K562 (cell line): ENCODE measurements around the gene COPA. TPM values are rescaled to one million over a fixed set of nuclear protein-coding genes. Genes with fewer than 3 reads are reported as not detected.

Experiments
- ATAC-seq: fragments of 200-7000 bp; cut with Tn5 transposase; 3 replicates; pipeline ENCODE4 v1.9.1; 2020; ENCODE audit warnings: moderate library complexity
- BruUV-seq: library from RNA; stranded (reverse); fragments of 400-500 nt; replicated peaks from 2 replicates; lab custom pipeline; 2021; lab: Mats Ljungman, UMichigan
- CTCF ChIA-PET: fragments of 300-600 bp; formaldehyde crosslinking; extraction: SDS; loops from one replicate; lab custom pipeline; 2021; ENCODE audit warnings: low intra/inter-chr PET ratio; lab: Yijun Ruan, JAX
- POLR2A ChIA-PET: fragments of 300-600, 350-650 bp; sonication (Branson Sonifier 250); formaldehyde crosslinking; extraction: SDS; loops from one replicate; lab custom pipeline; 2021; ENCODE audit warnings: antibody characterized with exemption, inconsistent platforms; lab: Yijun Ruan, JAX
- DNase-seq, 4 experiments: peaks; one replicate each; pipeline versions ENCODE4 v3.0.0 to v3.0.0-alpha.2; 2011 to 2018; ENCODE audit warnings: low spot score in 3 of 4, mixed read lengths in 3 of 4; ENCODE audit errors: extremely low read depth in 1 of 4
- FAIRE-seq: peaks from 2 replicates; lab custom pipeline; 2011; peaks lifted over from hg19 to GRCh38; lab: Jason Lieb, UNC
- H2AFZ ChIP-seq: 2 replicates; pipeline ENCODE4 v1.6.0; 2011; ENCODE audit warnings: low read depth, low read length, control low read depth, inconsistent platforms
- H3K27ac ChIP-seq: fragments of 200-600 bp; 3 replicates; pipeline ENCODE4 v1.8.0; 2011; ENCODE audit warnings: low read depth, mild to moderate bottlenecking, control low read depth, inconsistent platforms, low read length, moderate library complexity, mixed read lengths; ENCODE audit errors: extremely low read depth
- H3K27me3 ChIP-seq, 2 experiments: fragments of 300-600 bp in 1 of 2; 2 replicates in 1 of 2; 3 replicates in 1 of 2; pipeline versions ENCODE4 v1.6.0 to v1.8.0; 2011; ENCODE audit warnings: inconsistent platforms in 2 of 2, low read length in 2 of 2, mild to moderate bottlenecking in 1 of 2, mixed read lengths in 1 of 2, moderate library complexity in 1 of 2; ENCODE audit not compliant: control insufficient read depth in 2 of 2, insufficient read depth in 2 of 2
- H3K36me3 ChIP-seq: fragments of 300-600 bp; 3 replicates; pipeline ENCODE4 v1.8.0; 2011; ENCODE audit warnings: mild to moderate bottlenecking, low read length, inconsistent platforms; ENCODE audit not compliant: control insufficient read depth, insufficient read depth
- H3K4me1 ChIP-seq, 2 experiments: fragments of 200-600 bp in 1 of 2; replicated peaks in 1 of 2; 2 replicates in 1 of 2; 3 replicates in 1 of 2; pipeline versions ENCODE4 v1.5.1 to v1.8.0; 2011; ENCODE audit warnings: inconsistent platforms in 2 of 2, low read length in 2 of 2, mild to moderate bottlenecking in 1 of 2, mixed read lengths in 1 of 2, moderate library complexity in 1 of 2; ENCODE audit not compliant: control insufficient read depth in 2 of 2, insufficient read depth in 2 of 2
- H3K4me2 ChIP-seq: 2 replicates; pipeline ENCODE4 v1.6.1; 2011; ENCODE audit warnings: low read length, control low read depth, inconsistent platforms, mixed read lengths; ENCODE audit not compliant: insufficient read depth
- H3K4me3 ChIP-seq: fragments of 200-600 bp; sonication (generic), shearing (Covaris generic); 2 replicates; pipeline ENCODE4 v1.5.1; 2016; ENCODE audit warnings: control low read depth, inconsistent platforms
- H3K79me2 ChIP-seq: fragments of 200-600 bp; 3 replicates; pipeline ENCODE4 v1.8.0; 2011; ENCODE audit warnings: low read length, inconsistent platforms; ENCODE audit not compliant: control insufficient read depth, insufficient read depth
- H3K9ac ChIP-seq, 2 experiments: 2 replicates each; pipeline versions ENCODE4 v1.6.0 to v1.6.1; 2011; ENCODE audit warnings: low read depth in 2 of 2, low read length in 2 of 2, control low read depth in 1 of 2, inconsistent platforms in 1 of 2, mild to moderate bottlenecking in 1 of 2, mixed read lengths in 1 of 2; ENCODE audit not compliant: insufficient read depth in 1 of 2
- H3K9me1 ChIP-seq: one replicate; pipeline ENCODE4 v1.6.0; 2011; ENCODE audit warnings: inconsistent platforms, mild to moderate bottlenecking, low read length, moderate library complexity; ENCODE audit not compliant: control insufficient read depth, insufficient read depth
- H3K9me3 ChIP-seq: replicated peaks from 2 replicates; pipeline ENCODE4 v1.5.1; 2011; ENCODE audit warnings: low read depth, low read length, inconsistent platforms; ENCODE audit not compliant: control insufficient read depth, insufficient read depth
- H4K20me1 ChIP-seq: replicated peaks from 2 replicates; pipeline ENCODE4 v1.6.1; 2011; ENCODE audit warnings: low read length, inconsistent platforms, mixed read lengths; ENCODE audit not compliant: control insufficient read depth, insufficient read depth
- LARP7 ChIP-seq: fragments of 450-650 bp; IDR thresholded peaks from 2 replicates; pipeline ENCODE4 v1.6.1; 2016
- MEIS2 ChIP-seq: fragments of 450-650 bp; IDR thresholded peaks from 2 replicates; pipeline ENCODE4 v1.6.1; 2014; ENCODE audit warnings: mild to moderate bottlenecking; ENCODE audit not compliant: partially characterized antibody
- TEAD4 ChIP-seq, 2 experiments: sonication (generic) in 1 of 2; formaldehyde crosslinking in 1 of 2; IDR thresholded peaks; 2 replicates each; pipeline versions ENCODE4 v1.6.1 to v1.8.0; 2012 to 2022; ENCODE audit warnings: borderline replicate concordance in 1 of 2, inconsistent platforms in 1 of 2, low read length in 1 of 2, mild to moderate bottlenecking in 1 of 2, missing genetic modification reagents in 1 of 2
- ZNF124 ChIP-seq: sonication (generic); formaldehyde crosslinking; IDR thresholded peaks from 2 replicates; pipeline ENCODE4 v1.8.1; 2022; ENCODE audit warnings: missing genetic modification reagents
- ZNF766 ChIP-seq: fragments of 200-800 bp; sonication (Bioruptor generic); conservative IDR thresholded peaks from 2 replicates; pipeline ENCODE4 v1.6.1; 2016; ENCODE audit warnings: missing genetic modification characterization, missing compliant biosample characterization
- WGBS: fragments of 100-300 bp; shearing (Covaris generic); methylation state at CpG from one replicate; pipeline ENCODE4 v1.1.6; 2016; ENCODE audit warnings: low coverage, mixed read lengths; ENCODE audit not compliant: insufficient coverage; ENCODE audit errors: missing lambda C conversion rate; 5-methylcytosine and 5-hydroxymethylcytosine counted together
- in situ Hi-C: fragments of 300-500 bp; cut with MboI; formaldehyde crosslinking; loops from 4 replicates; pipeline ENCODE4 v1.15.0; 2018; ENCODE audit warnings: inconsistent platforms, mixed read lengths
- intact Hi-C: fragments of 100-400 bp; cut with micrococcal nuclease; formaldehyde crosslinking; loops from 2 replicates; pipeline ENCODE4 v1.14.2; 2022
- polyA plus RNA-seq, 8 experiments: library from polyadenylated mRNA; depleted of rRNA in 4 of 8; stranded (reverse) in 5 of 8; unstranded in 3 of 8; fragments of >200 nt; fragmentation: Nextera tagmentation in 2 of 8; fragmentation: Illumina TruSeq in 1 of 8; extraction: Ambion mirVana in 2 of 8; extraction: Trizol in 1 of 8; gene quantifications; 2 replicates each; pipeline versions ENCODE4 v1.2.1 to v1.2.3, GENCODE V29; 2011 to 2014; ENCODE audit warnings: inconsistent platforms in 1 of 8, missing spikeins in 1 of 8
- total RNA-seq, 7 experiments: library from RNA; depleted of rRNA in 6 of 7; stranded (reverse); fragments of >200 nt in 6 of 7; fragmentation: Illumina TruSeq in 2 of 7; extraction: Trizol in 2 of 7; gene quantifications; 2 replicates each; pipeline versions ENCODE4 v1.2.1 to v1.2.3, GENCODE V29; 2011 to 2021; ENCODE audit warnings: low replicate concordance in 1 of 7
- TF ChIP-seq, protein P1 (sequence below): fragments of 250-450 bp; sonication (Bioruptor Pico); IDR thresholded peaks from 2 replicates; pipeline ENCODE4 v1.8.0; 2021; ENCODE audit warnings: moderate library complexity, mild to moderate bottlenecking, inconsistent platforms
- TF ChIP-seq, protein P2 (sequence below): fragments of 450-650 bp; formaldehyde crosslinking; conservative IDR thresholded peaks from 2 replicates; pipeline ENCODE4 v1.4.0; 2022; ENCODE audit warnings: mild to moderate bottlenecking, missing genetic modification characterization

The COPA gene
- total and polyA plus RNA-seq, 9 of the 15 experiments (the other 6 are each of a cell fraction or from before 2014, with no cell fraction given) = 49.8 to 222 (median 110) TPM

DNA sequence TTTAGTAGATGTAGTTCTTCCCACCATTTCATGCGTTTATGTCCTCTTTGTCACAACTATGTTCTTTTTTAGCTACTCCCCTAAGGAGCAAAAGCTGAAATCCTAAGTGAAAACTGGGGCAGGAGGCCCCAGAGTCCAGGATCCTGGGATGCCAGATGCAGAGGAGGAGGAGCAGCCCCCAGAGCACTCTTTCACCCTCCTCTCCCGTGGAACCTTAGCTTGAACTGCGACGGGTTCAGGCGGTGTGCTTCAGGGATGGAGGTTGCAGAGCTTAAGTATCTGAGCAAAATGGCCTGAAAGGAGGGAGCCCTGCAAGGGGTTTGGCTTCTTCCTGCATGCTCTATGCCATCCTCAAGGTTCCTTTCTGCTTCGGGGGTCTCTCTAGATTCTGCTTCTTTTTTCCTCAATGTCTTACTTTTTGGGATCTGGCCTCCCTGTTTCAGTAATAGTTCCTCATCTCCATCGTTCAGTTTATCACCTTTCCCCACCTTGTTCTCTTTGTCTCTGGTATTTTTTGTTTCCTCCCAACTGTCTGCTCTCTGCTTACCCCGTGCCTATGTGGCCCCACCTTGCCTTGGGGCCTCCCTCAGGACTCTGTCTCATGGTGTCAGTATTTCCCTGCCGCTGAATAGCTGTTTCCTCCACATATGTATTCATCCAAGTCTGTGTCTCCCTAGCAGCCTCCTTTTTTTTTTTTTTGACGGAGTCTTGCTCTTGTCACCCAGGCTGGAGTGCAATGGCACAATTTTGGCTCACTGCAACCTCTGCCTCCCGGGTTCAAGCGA is 21.1 kb upstream of the COPA start:
- Histone ChIP-seq H3K4me3 (no peak overlapping the region), H3K9ac (peak overlapping the region in 1 of 2 experiments; percentile 16; a peak in 1 of 4 replicates), H3K4me1 (peaks cover 31 to 51% of the 10 kb centered on the region in 2 experiments), H3K4me2 (no peak overlapping the region), H3K27ac (peak overlapping the region; percentile 73; the same call in 1 of the 3 replicates), H4K20me1 (no peaks in the 10 kb centered on the region; the same call in 1 of the 2 replicates), H3K9me1 (no peaks in the 10 kb centered on the region), H3K36me3 (peaks cover 19% of the 10 kb centered on the region; the same call in 2 of the 3 replicates), H3K27me3 (no peaks in the 10 kb centered on the region), H2AFZ (no peak overlapping the region), H3K9me3 (no peaks in the 10 kb centered on the region), H3K79me2 (no peaks in the 10 kb centered on the region)
- in situ Hi-C loops (no loop called here), intact Hi-C loops (loop anchor here (2.0 kb wide), 1 partner anchor 13 kb away; no protein-coding TSS in a partner anchor)
- FAIRE-seq (no peak), DNase-seq (no peak), ATAC-seq (no peak)
- no TSS peak for BruUV-seq
- 47% methylated on average over 11 of the region's 12 CpGs for WGBS
- TF ChIP-seq ZNF766 (CRISPR knock-in tag) (no peak), LARP7 (no peak), ZNF124 (no peak), MEIS2 (no peak), TEAD4 (IDR thresholded peaks at IDR 0.05; ENCODE audit: low read length) (no peak), TEAD4 (CRISPR knock-in tag; IDR thresholded peaks at IDR 0.05; ENCODE audit: borderline replicate concordance) (no peak)
- TF ChIP-seq, protein P1, sequence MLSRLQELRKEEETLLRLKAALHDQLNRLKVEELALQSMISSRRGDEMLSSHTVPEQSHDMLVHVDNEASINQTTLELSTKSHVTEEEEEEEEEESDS (CRISPR knock-in tag) = no peak
- TF ChIP-seq, protein P2, sequence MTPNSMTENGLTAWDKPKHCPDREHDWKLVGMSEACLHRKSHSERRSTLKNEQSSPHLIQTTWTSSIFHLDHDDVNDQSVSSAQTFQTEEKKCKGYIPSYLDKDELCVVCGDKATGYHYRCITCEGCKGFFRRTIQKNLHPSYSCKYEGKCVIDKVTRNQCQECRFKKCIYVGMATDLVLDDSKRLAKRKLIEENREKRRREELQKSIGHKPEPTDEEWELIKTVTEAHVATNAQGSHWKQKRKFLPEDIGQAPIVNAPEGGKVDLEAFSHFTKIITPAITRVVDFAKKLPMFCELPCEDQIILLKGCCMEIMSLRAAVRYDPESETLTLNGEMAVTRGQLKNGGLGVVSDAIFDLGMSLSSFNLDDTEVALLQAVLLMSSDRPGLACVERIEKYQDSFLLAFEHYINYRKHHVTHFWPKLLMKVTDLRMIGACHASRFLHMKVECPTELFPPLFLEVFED = no peak
- CTCF ChIA-PET = no interaction called here
- POLR2A ChIA-PET = interaction anchor here (0.6 to 5.8 kb wide), 7 partner anchors 9 to 769 kb away, joined by 3 to 27 read pairs (median 4); partner anchors contain the start of gene DEDD
